SK-N-SH (cell line): ENCODE data around the gene WDR93. TPM values are rescaled to one million over a fixed set of nuclear protein-coding genes. Genes with fewer than 3 reads are reported as not detected.

Source experiments
- CTCF ChIA-PET: fragments of 300-600, 350-600 bp; formaldehyde crosslinking; extraction: SDS; loops from one replicate; lab custom pipeline; 2021; lab: Yijun Ruan, JAX
- POLR2A ChIA-PET: fragments of 350-600 bp; sonication (Branson Sonifier 250); formaldehyde crosslinking; extraction: SDS; loops from one replicate; lab custom pipeline; 2020; ENCODE audit warnings: antibody characterized with exemption, inconsistent platforms; lab: Yijun Ruan, JAX
- DNase-seq: peaks from one replicate; pipeline ENCODE4 v3.0.0; 2012
- H2AFZ ChIP-seq: fragments of 200-600 bp; sonication (generic); 2 replicates; pipeline ENCODE4 v1.8.1; 2016; ENCODE audit warnings: antibody characterized with exemption, mild to moderate bottlenecking, low read depth
- H3F3A ChIP-seq: fragments of 200-600 bp; sonication (generic); replicated peaks from 2 replicates; pipeline ENCODE3; 2016; ENCODE audit warnings: antibody characterized with exemption, mild to moderate bottlenecking; ENCODE audit not compliant: insufficient read depth
- H3K27ac ChIP-seq, 2 experiments: fragments of 200-500 bp in 1 of 2; fragments of 200-600 bp in 1 of 2; sonication (Bioruptor generic) in 1 of 2; sonication (generic), shearing (Covaris generic) in 1 of 2; 2 replicates each; pipeline versions ENCODE4 v1.5.1 to v1.6.1; 2014 to 2016; ENCODE audit warnings: low read depth in 2 of 2, inconsistent platforms in 1 of 2, low read length in 1 of 2, mild to moderate bottlenecking in 1 of 2, mixed read lengths in 1 of 2
- H3K27me3 ChIP-seq: fragments of 200-600 bp; sonication (generic), shearing (Covaris generic); 2 replicates; pipeline ENCODE4 v1.6.1; 2016; ENCODE audit warnings: mixed run types; ENCODE audit not compliant: insufficient read depth
- H3K36me3 ChIP-seq, 2 experiments: fragments of 200-500 bp in 1 of 2; fragments of 200-600 bp in 1 of 2; sonication (Bioruptor generic) in 1 of 2; sonication (generic) in 1 of 2; replicated peaks in 1 of 2; 2 replicates each; pipeline versions ENCODE3 to v1.5.1; 2014 to 2016; ENCODE audit warnings: low read length in 1 of 2, mild to moderate bottlenecking in 1 of 2; ENCODE audit not compliant: insufficient read depth in 2 of 2, control insufficient read depth in 1 of 2
- H3K4me1 ChIP-seq, 2 experiments: fragments of 200-500 bp in 1 of 2; fragments of 200-600 bp in 1 of 2; sonication (Bioruptor generic) in 1 of 2; sonication (generic), shearing (Covaris generic) in 1 of 2; 2 replicates each; pipeline versions ENCODE4 v1.5.1 to v1.6.1; 2014 to 2016; ENCODE audit warnings: low read depth in 1 of 2, low read length in 1 of 2, mixed run types in 1 of 2; ENCODE audit not compliant: insufficient read depth in 2 of 2, control insufficient read depth in 1 of 2
- H3K4me2 ChIP-seq: fragments of 200-600 bp; sonication (generic), shearing (Covaris generic); 2 replicates; pipeline ENCODE4 v1.6.1; 2017; ENCODE audit warnings: mixed run types
- H3K4me3 ChIP-seq, 2 experiments: fragments of 200-500 bp in 1 of 2; fragments of 200-600 bp in 1 of 2; sonication (Bioruptor generic) in 1 of 2; sonication (generic), shearing (Covaris generic) in 1 of 2; 2 replicates each; pipeline versions ENCODE4 v1.5.1 to v1.8.1; 2014 to 2016; ENCODE audit warnings: low read depth in 2 of 2, inconsistent platforms in 1 of 2, low read length in 1 of 2, mild to moderate bottlenecking in 1 of 2, mixed read lengths in 1 of 2, moderate library complexity in 1 of 2
- H3K79me2 ChIP-seq: fragments of 200-600 bp; sonication (generic); 2 replicates; pipeline ENCODE4 v1.8.1; 2017; ENCODE audit warnings: mild to moderate bottlenecking; ENCODE audit not compliant: insufficient read depth
- H3K9ac ChIP-seq: fragments of 200-600 bp; sonication (generic); 2 replicates; pipeline ENCODE4 v1.6.1; 2017; ENCODE audit warnings: mixed run types
- H3K9me2 ChIP-seq: fragments of 200-600 bp; sonication (generic); 2 replicates; pipeline ENCODE4 v1.6.1; 2017; ENCODE audit warnings: mixed run types
- H3K9me3 ChIP-seq: fragments of 200-600 bp; sonication (generic); 2 replicates; pipeline ENCODE4 v1.6.1; 2017; ENCODE audit warnings: mixed run types, mild to moderate bottlenecking, moderate library complexity
- H4K20me1 ChIP-seq: fragments of 200-600 bp; sonication (generic); 2 replicates; pipeline ENCODE4 v1.6.1; 2017; ENCODE audit warnings: mild to moderate bottlenecking, mixed run types; ENCODE audit not compliant: insufficient read depth
- CHD2 ChIP-seq: fragments of 150-350 bp; IDR thresholded peaks from 2 replicates; pipeline ENCODE4 v1.6.1; 2018; ENCODE audit warnings: low read length; ENCODE audit not compliant: partially characterized antibody
- FOXM1 ChIP-seq: IDR thresholded peaks from 2 replicates; pipeline ENCODE4 v1.4.0; 2012; ENCODE audit warnings: low read depth, mild to moderate bottlenecking
- GATA2 ChIP-seq: sonication (generic); formaldehyde crosslinking; IDR thresholded peaks from 2 replicates; pipeline ENCODE4 v1.5.0; 2020; ENCODE audit warnings: mild to moderate bottlenecking, missing genetic modification reagents
- JUND ChIP-seq: IDR thresholded peaks from 2 replicates; pipeline ENCODE4 v1.4.0; 2012
- MEF2A ChIP-seq: IDR thresholded peaks from 2 replicates; pipeline ENCODE4 v1.4.0; 2012; ENCODE audit warnings: low read depth, borderline replicate concordance
- POLR2AphosphoS5 ChIP-seq: IDR thresholded peaks from 2 replicates; pipeline ENCODE4 v1.6.1; 2012; ENCODE audit warnings: low read depth, low read length
- RAD21 ChIP-seq: IDR thresholded peaks from 2 replicates; pipeline ENCODE4 v1.6.1; 2012; ENCODE audit warnings: mild to moderate bottlenecking, low read length
- RFX5 ChIP-seq: IDR thresholded peaks from 2 replicates; pipeline ENCODE4 v1.6.1; 2012; ENCODE audit warnings: mild to moderate bottlenecking, improper control_type of control experiment, low read length
- RXRA ChIP-seq: IDR thresholded peaks from 2 replicates; pipeline ENCODE4 v1.4.0; 2012; ENCODE audit warnings: low read depth, mild to moderate bottlenecking, borderline replicate concordance
- SMC3 ChIP-seq: IDR thresholded peaks from 2 replicates; pipeline ENCODE4 v1.6.1; 2012; ENCODE audit warnings: low read depth, low read length, improper control_type of control experiment
- TAF1 ChIP-seq: IDR thresholded peaks from 2 replicates; pipeline ENCODE4 v1.6.1; 2012; ENCODE audit warnings: low read depth, mild to moderate bottlenecking, low read length, moderate library complexity, borderline replicate concordance
- TEAD4 ChIP-seq: IDR thresholded peaks from 2 replicates; pipeline ENCODE4 v1.4.0; 2012; ENCODE audit warnings: mild to moderate bottlenecking, borderline replicate concordance; ENCODE audit not compliant: insufficient read depth
- YY1 ChIP-seq: IDR thresholded peaks from 2 replicates; pipeline ENCODE4 v1.4.0; 2012; ENCODE audit warnings: low read depth, mild to moderate bottlenecking
- WGBS: methylation state at CpG from one replicate; pipeline ENCODE4 v1.1.6; 2017; ENCODE audit warnings: low lambda C conversion rate; 5-methylcytosine and 5-hydroxymethylcytosine counted together
- polyA plus RNA-seq, 3 experiments: library from polyadenylated mRNA; depleted of rRNA; stranded (reverse); fragments of >200 nt; gene quantifications; 2 replicates each; pipeline ENCODE4 v1.2.3, GENCODE V29; 2012
- TF ChIP-seq, protein P1 (sequence below): fragments of 150-350 bp; IDR thresholded peaks from 2 replicates; pipeline ENCODE4 v1.6.1; 2016; ENCODE audit warnings: mild to moderate bottlenecking, low read depth, low read length
- TF ChIP-seq, protein P2 (sequence below): IDR thresholded peaks from 2 replicates; pipeline ENCODE4 v1.4.0; 2012; ENCODE audit warnings: low read depth, borderline replicate concordance
- TF ChIP-seq, protein P3 (sequence below): fragments of 150-350 bp; IDR thresholded peaks from 2 replicates; pipeline ENCODE4 v1.6.1; 2017; ENCODE audit warnings: antibody characterized with exemption, low read length, low read depth, borderline replicate concordance
- TF ChIP-seq, protein P4 (sequence below): fragments of 200-600 bp; sonication (generic); IDR thresholded peaks from 2 replicates; pipeline ENCODE4 v1.6.1; 2017; ENCODE audit warnings: antibody characterized with exemption, mild to moderate bottlenecking, moderate library complexity
- TF ChIP-seq, protein P5 (sequence below): IDR thresholded peaks from 2 replicates; pipeline ENCODE4; 2012
- TF ChIP-seq, protein P6 (sequence below): IDR thresholded peaks from 2 replicates; pipeline ENCODE4 v1.6.1; 2012; ENCODE audit warnings: mild to moderate bottlenecking, low read depth, low read length, moderate library complexity

Gene WDR93
- polyA plus RNA-seq, 1 of the 3 experiments (the other 2 are of a cell fraction): 0.35 TPM

DNA sequence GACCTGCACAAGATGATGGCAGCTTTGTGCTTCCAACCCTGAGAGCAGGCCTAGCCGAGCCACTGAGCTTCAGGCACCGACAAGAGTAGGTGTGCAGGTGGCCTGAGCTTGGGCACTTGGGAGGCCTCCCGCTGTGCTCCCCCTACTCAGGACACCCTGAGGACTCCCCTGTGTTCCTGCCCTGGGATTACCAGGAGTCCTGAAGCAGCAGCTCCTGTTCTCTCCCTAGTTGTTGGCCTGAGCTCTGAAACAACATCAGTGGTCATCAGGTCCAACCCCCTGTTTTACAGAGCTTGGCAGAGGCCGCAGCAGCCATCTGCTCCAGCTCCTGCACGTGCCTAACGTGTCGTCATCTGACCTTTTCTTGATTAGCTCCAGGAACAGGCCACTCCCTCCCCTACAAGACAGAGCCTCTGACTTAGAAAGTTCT, 77.5 kb downstream of the WDR93 start:
- H3K27ac ChIP-seq: no peak overlapping the region
- peaks cover 10% of the 10 kb centered on the region for H3F3A ChIP-seq
- no peak overlapping the region for H3K4me3 ChIP-seq
- peaks cover 4 to 15% of the 10 kb centered on the region in 2 experiments; a peak in 2 of 4 replicates for H3K4me1 ChIP-seq
- no peak overlapping the region for H3K9ac ChIP-seq
- no peaks in the 10 kb centered on the region for H3K9me2 ChIP-seq
- no peaks in the 10 kb centered on the region for H3K36me3 ChIP-seq
- DNase-seq: no peak
- ChIA-PET POLR2A (interaction anchor here (0.5 kb wide), 1 partner anchor 151 kb away, joined by 3 read pairs; no protein-coding TSS in a partner anchor), CTCF (interaction anchor here (0.6 to 3.3 kb wide), 5 partner anchors 8 to 115 kb away, joined by 3 to 32 read pairs (median 4); partner anchors contain the start of gene MESP2)
- H3K27me3 ChIP-seq: no peaks in the 10 kb centered on the region
- H4K20me1 ChIP-seq: no peaks in the 10 kb centered on the region
- WGBS: 90% methylated on average over 7 of the region's 7 CpGs
- TF ChIP-seq GATA2 (CRISPR knock-in tag): no peak
- no peak for TF ChIP-seq JUND
- TF ChIP-seq FOXM1: no peak
- no peak for TF ChIP-seq RFX5
- TF ChIP-seq TEAD4: no peak
- no peak for TF ChIP-seq YY1
- no peak for TF ChIP-seq TAF1
- TF ChIP-seq, protein P1, sequence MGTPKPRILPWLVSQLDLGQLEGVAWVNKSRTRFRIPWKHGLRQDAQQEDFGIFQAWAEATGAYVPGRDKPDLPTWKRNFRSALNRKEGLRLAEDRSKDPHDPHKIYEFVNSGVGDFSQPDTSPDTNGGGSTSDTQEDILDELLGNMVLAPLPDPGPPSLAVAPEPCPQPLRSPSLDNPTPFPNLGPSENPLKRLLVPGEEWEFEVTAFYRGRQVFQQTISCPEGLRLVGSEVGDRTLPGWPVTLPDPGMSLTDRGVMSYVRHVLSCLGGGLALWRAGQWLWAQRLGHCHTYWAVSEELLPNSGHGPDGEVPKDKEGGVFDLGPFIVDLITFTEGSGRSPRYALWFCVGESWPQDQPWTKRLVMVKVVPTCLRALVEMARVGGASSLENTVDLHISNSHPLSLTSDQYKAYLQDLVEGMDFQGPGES: no peak
- TF ChIP-seq CHD2: no peak
- TF ChIP-seq, protein P2, sequence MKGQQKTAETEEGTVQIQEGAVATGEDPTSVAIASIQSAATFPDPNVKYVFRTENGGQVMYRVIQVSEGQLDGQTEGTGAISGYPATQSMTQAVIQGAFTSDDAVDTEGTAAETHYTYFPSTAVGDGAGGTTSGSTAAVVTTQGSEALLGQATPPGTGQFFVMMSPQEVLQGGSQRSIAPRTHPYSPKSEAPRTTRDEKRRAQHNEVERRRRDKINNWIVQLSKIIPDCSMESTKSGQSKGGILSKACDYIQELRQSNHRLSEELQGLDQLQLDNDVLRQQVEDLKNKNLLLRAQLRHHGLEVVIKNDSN: no peak
- no peak for TF ChIP-seq RXRA
- TF ChIP-seq, protein P3, sequence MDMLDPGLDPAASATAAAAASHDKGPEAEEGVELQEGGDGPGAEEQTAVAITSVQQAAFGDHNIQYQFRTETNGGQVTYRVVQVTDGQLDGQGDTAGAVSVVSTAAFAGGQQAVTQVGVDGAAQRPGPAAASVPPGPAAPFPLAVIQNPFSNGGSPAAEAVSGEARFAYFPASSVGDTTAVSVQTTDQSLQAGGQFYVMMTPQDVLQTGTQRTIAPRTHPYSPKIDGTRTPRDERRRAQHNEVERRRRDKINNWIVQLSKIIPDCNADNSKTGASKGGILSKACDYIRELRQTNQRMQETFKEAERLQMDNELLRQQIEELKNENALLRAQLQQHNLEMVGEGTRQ: no peak
- no peak for TF ChIP-seq RAD21
- no peak for TF ChIP-seq SMC3
- TF ChIP-seq, protein P4, sequence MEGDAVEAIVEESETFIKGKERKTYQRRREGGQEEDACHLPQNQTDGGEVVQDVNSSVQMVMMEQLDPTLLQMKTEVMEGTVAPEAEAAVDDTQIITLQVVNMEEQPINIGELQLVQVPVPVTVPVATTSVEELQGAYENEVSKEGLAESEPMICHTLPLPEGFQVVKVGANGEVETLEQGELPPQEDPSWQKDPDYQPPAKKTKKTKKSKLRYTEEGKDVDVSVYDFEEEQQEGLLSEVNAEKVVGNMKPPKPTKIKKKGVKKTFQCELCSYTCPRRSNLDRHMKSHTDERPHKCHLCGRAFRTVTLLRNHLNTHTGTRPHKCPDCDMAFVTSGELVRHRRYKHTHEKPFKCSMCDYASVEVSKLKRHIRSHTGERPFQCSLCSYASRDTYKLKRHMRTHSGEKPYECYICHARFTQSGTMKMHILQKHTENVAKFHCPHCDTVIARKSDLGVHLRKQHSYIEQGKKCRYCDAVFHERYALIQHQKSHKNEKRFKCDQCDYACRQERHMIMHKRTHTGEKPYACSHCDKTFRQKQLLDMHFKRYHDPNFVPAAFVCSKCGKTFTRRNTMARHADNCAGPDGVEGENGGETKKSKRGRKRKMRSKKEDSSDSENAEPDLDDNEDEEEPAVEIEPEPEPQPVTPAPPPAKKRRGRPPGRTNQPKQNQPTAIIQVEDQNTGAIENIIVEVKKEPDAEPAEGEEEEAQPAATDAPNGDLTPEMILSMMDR: no peak
- TF ChIP-seq MEF2A: no peak
- no peak for TF ChIP-seq POLR2AphosphoS5
- TF ChIP-seq, protein P5, sequence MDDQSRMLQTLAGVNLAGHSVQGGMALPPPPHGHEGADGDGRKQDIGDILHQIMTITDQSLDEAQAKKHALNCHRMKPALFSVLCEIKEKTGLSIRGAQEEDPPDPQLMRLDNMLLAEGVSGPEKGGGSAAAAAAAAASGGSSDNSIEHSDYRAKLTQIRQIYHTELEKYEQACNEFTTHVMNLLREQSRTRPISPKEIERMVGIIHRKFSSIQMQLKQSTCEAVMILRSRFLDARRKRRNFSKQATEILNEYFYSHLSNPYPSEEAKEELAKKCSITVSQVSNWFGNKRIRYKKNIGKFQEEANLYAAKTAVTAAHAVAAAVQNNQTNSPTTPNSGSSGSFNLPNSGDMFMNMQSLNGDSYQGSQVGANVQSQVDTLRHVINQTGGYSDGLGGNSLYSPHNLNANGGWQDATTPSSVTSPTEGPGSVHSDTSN: no peak
- TF ChIP-seq, protein P6, sequence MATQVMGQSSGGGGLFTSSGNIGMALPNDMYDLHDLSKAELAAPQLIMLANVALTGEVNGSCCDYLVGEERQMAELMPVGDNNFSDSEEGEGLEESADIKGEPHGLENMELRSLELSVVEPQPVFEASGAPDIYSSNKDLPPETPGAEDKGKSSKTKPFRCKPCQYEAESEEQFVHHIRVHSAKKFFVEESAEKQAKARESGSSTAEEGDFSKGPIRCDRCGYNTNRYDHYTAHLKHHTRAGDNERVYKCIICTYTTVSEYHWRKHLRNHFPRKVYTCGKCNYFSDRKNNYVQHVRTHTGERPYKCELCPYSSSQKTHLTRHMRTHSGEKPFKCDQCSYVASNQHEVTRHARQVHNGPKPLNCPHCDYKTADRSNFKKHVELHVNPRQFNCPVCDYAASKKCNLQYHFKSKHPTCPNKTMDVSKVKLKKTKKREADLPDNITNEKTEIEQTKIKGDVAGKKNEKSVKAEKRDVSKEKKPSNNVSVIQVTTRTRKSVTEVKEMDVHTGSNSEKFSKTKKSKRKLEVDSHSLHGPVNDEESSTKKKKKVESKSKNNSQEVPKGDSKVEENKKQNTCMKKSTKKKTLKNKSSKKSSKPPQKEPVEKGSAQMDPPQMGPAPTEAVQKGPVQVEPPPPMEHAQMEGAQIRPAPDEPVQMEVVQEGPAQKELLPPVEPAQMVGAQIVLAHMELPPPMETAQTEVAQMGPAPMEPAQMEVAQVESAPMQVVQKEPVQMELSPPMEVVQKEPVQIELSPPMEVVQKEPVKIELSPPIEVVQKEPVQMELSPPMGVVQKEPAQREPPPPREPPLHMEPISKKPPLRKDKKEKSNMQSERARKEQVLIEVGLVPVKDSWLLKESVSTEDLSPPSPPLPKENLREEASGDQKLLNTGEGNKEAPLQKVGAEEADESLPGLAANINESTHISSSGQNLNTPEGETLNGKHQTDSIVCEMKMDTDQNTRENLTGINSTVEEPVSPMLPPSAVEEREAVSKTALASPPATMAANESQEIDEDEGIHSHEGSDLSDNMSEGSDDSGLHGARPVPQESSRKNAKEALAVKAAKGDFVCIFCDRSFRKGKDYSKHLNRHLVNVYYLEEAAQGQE: no peak
- H2AFZ ChIP-seq: no peak overlapping the region
- no peaks in the 10 kb centered on the region for H3K9me3 ChIP-seq
- no peak overlapping the region for H3K4me2 ChIP-seq
- H3K79me2 ChIP-seq: no peaks in the 10 kb centered on the region
